GM13977 (cell line): ENCODE measurements around the gene MEIS3.
"Not testable (repeated sequence)": the region's sequence is repeated elsewhere in the genome, so short reads cannot be mapped to it uniquely, and the experiment has no call there.

ENCODE experiments used
- DNase-seq: peaks from one replicate; pipeline ENCODE4 v3.0.0; 2012; ENCODE audit warnings: low spot score
- CTCF ChIP-seq: IDR thresholded peaks from 2 replicates; pipeline ENCODE4 v1.5.1; 2012; ENCODE audit warnings: mild to moderate bottlenecking, control low read depth; ENCODE audit not compliant: insufficient read depth; ENCODE audit errors: extremely low read depth, missing control alignments
- in situ Hi-C: fragments of 300-500 bp; cut with MboI; formaldehyde crosslinking; loops from one replicate; pipeline ENCODE4 v1.12.0; 2022; ENCODE audit warnings: low sequenced_read_pairs, low pct_unique_long_range_greater_than_20kb, mixed read lengths, inconsistent platforms; ENCODE audit not compliant: unreplicated experiment

The MEIS3 gene

GRCh38 chr19:47374876-47375693 lies 44.2 kb downstream of the MEIS3 start:
- TF ChIP-seq CTCF: no peak

GRCh38 chr19:47373246-47374240 lies 45.8 kb downstream of the MEIS3 start:
- peak; percentile 12 for DNase-seq
- in situ Hi-C loops: no loop called here
- TF ChIP-seq CTCF: no peak

More at GRCh38 chr19:47374876-47375693, 44.2 kb downstream of the MEIS3 start:
- no peak for DNase-seq
- in situ Hi-C loops: no loop called here

GRCh38 chr19:47372603-47373002 lies 46.7 kb downstream of the MEIS3 start:
- no peak for DNase-seq
- no peak for TF ChIP-seq CTCF
- in situ Hi-C loops: no loop called here

DNA sequence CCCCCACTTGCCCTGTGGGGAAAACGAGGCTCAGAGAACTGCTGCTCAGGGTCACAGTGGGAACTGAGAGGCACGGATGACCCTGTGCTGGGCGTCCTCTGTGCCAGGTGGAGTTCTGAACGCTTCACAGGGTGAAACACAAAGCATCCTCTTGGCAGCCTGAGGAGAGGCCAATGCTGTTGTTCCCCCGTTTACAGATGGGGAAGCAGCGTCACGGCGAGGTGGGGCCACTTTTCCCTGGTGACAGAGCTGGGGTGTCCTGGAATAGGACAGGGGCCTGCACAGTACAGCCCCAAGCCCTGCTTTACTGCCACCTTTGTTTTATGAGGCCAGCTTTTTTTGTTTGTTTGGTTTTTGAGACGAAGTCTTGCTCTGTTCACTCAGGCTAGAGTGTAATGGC lies 48.1 kb downstream of the MEIS3 start:
- in situ Hi-C loops: no loop called here
- no peak for DNase-seq
- TF ChIP-seq CTCF: no peak

DNA sequence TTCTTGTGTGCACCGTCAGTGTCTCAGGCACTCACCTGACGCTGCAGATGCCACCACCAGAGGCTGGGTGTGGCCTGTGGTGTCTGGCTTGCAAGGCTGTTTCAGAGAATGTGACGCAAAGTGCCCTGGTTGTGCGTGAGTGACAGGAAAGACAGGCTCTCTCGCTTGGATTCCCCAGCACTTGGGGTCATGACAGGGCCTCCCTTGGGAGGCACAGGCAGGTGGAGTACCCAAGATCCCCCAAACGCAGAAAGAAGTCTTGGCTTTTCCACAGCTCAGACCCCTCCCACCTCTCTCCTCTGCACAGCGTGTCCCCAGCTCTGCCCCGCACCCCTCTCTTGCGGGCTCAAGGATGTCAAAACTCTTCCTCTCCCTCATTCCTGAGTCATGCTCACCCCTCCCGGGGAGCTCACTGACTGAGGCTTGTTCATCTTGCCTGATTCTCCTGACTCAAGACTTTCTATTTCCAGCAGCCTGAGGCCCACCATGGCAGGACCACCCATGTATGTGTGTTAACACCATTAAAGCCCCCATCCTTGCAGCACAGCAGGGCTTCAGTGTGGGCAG lies 49.2 kb downstream of the MEIS3 start:
- in situ Hi-C loops: no loop called here
- DNase-seq: no peak
- TF ChIP-seq CTCF: no peak

DNA sequence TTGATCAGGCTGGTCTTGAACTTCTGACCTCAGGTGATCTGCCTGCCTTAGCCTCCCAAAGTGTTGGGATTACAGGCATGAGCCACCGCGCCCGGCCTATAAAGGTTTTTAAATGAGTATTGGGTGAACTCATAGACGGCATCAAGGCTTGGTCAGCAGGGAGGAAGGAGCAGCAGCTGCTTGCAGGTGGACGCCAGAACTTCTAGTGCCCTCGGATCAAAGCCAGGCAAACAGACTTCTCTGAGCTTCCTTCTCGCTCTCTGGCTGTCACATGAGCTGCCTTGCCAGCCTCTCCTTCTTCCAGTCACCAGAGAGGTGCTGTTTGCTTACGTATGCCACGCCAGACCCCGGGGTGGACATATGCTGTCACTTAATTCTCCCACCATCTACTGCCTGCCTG lies 53.9 kb downstream of the MEIS3 start:
- in situ Hi-C loops, DNase-seq: not testable (repeated sequence)
